Smooth muscle cell of bladder (primary cell): ENCODE measurements around the gene DCST1. TPM values are rescaled to one million over a fixed set of nuclear protein-coding genes. Genes with fewer than 3 reads are reported as not detected.

Source experiments
- total RNA-seq: library from RNA; depleted of rRNA; stranded (reverse); fragments of >200 nt; gene quantifications from 2 replicates; pipeline ENCODE4 v1.2.3, GENCODE V29; 2014

Gene DCST1, protein sequence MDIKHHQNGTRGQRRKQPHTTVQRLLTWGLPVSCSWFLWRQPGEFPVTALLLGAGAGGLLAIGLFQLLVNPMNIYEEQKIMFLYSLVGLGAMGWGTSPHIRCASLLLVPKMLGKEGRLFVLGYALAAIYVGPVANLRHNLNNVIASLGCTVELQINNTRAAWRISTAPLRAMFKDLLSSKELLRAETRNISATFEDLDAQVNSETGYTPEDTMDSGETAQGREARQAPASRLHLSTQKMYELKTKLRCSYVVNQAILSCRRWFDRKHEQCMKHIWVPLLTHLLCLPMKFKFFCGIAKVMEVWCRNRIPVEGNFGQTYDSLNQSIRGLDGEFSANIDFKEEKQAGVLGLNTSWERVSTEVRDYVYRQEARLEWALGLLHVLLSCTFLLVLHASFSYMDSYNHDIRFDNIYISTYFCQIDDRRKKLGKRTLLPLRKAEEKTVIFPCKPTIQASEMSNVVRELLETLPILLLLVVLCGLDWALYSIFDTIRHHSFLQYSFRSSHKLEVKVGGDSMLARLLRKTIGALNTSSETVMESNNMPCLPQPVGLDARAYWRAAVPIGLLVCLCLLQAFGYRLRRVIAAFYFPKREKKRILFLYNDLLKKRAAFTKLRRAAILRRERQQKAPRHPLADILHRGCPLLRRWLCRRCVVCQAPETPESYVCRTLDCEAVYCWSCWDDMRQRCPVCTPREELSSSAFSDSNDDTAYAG
- not detected in 2 replicates for total RNA-seq

GRCh38 chr1:155033524-155033923, at the start of gene DCST1, which contains the start of gene DCST2:
Gene DCST1, plus strand, starts transcription at chr1:155033824. Its CDS starts 213 bp downstream, at chr1:155034037.
Gene DCST2, minus strand, starts transcription at chr1:155033781. Its CDS starts 80 bp downstream, at chr1:155033701.

GRCh38 chr1:154993572-154994268, 39.9 kb upstream of the DCST1 start, which contains the start of gene LENEP:
Gene LENEP, plus strand, starts transcription at chr1:154993586. Its CDS starts 22 bp downstream, at chr1:154993608.

DNA sequence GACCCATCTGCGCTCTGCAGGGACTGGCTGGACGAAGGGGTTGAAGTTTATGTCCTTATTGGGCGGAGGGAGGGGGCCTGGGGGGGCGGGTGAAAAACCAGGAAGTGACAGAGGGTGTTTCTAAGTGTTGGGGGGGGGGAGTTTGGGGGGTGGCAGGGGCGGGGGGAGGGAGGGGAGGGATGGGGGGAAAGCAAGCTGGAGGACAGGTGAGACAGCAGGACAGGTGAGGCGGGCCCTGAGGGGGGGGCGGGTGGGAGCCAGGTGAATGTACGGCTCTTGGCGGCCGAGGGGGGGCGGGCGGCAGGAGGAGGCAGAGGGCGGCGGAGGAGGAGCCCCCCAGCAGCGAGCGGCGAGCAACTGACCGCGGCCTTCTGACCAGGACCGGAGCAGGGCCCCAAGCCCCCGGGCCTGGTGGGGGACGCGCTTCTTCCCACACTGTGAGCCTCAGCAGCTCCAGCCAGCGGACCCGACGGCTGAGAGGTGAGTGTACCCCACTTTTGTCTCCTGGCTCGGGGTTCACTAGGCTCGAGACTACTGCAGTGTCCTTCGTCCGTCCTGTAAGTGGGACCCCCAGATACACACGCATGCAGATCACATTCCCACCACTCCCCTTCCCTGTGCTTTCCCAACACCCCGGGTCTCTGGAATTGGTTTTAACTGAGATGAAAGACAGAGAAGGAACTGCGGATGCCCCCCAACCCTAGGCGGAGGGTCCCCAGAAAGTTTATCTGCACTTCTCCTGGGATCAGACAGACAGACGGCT, 31.0 kb upstream of the DCST1 start, which contains the start of gene ZBTB7B:
ZBTB7B (plus strand) TSS at position 339 of the 763 bp plus-strand sequence. CDS start 11,859 bp downstream, outside the sequence.

DNA sequence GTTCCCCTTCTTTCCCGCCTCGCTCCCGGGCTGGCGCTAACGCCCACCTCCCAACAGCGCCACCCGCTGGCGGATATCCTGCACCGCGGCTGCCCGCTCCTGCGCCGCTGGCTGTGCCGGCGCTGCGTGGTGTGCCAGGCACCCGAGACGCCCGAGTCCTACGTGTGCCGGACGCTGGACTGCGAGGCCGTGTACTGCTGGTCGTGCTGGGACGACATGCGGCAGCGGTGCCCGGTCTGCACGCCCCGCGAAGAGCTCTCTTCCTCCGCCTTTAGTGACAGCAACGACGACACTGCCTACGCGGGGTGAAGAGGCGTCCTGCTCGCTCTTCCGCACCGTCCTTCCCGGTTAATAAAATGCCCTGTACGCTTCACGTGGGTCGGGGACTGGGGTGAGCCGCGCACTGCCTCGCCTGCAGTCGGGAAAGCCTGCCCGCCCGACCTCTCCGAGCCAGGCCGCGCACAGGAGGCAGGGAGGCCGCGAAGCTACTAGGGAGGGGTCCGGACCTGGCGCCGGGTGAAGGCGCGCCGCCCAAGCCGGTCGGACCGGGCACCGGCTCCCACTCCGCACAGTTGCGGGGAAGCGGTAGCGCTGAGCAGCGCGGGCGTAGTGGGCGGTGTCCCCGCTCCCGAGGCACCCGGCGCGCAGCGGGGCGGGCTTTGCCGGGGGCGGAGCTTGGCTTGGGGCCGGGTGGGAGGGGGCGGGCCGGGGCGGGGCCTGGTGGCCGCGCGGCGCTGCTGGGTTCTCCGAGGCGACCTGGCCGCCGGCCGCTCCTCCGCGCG, 17.1 kb downstream of the DCST1 start, which contains the start of gene ADAM15:
ADAM15 (plus strand) TSS at position 757 of the 782 bp plus-strand sequence. CDS start 71 bp downstream, outside the sequence.

DNA sequence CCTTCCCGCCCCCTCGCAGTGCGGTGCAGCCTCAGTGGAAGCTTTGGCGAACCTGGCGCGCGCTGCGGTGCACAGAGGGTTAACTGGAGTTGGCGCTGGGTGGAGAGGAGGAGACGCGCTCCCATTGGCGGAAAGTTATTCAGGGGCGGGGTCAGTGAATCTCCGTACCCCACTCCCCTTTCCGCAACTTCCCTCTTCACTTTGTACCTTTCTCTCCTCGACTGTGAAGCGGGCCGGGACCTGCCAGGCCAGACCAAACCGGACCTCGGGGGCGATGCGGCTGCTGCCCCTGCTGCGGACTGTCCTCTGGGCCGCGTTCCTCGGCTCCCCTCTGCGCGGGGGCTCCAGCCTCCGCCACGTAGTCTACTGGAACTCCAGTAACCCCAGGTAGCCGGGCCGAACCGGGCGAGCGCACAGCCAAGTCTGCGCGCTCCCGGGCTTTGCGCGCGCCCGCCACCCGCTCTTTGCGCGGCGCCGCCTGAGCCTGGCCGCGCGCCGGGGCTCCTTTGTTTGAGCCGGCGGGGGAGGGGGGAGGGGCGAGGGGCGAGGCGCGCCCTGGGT, 30.0 kb downstream of the DCST1 start, which contains the start of gene EFNA4:
EFNA4 (plus strand) TSS at position 191 of the 561 bp plus-strand sequence; CDS start at position 275, 84 bp downstream.

GRCh38 chr1:155078469-155079209, 45.0 kb downstream of the DCST1 start, which contains the start of gene EFNA3:
Gene EFNA3, plus strand, starts transcription at chr1:155078837. Its CDS starts 105 bp downstream, at chr1:155078942.

Other genes starting within 250 kb of the DCST1 start
- gene KCNN3, start 163.5 kb upstream of the DCST1 start, total RNA-seq: under 0.01 and 0.18 TPM in 2 replicates
- gene PMVK, start 97.1 kb upstream of the DCST1 start, total RNA-seq: 5.1 and 5.5 TPM in 2 replicates
- 97.0 and 105 TPM in 2 replicates for gene PBXIP1, start 77.7 kb upstream of the DCST1 start, total RNA-seq
- 13.1 and 15.1 TPM in 2 replicates for gene PYGO2, start 72.0 kb upstream of the DCST1 start, total RNA-seq
- gene SHC1, start 63.1 kb upstream of the DCST1 start, total RNA-seq: 180 and 202 TPM in 2 replicates
- gene CKS1B, start 59.1 kb upstream of the DCST1 start, total RNA-seq: 17.4 and 25.2 TPM in 2 replicates
- gene FLAD1, start 50.5 kb upstream of the DCST1 start, total RNA-seq: 17.2 and 18.7 TPM in 2 replicates
- 0.18 and 0.28 TPM in 2 replicates for gene LENEP, start 40.2 kb upstream of the DCST1 start, total RNA-seq
- gene ZBTB7B, start 31.0 kb upstream of the DCST1 start, total RNA-seq: 9.1 and 10.8 TPM in 2 replicates
- gene DCST2, start within 50 bp of the DCST1 start, total RNA-seq: under 0.01 TPM in 2 replicates
- gene ADAM15, start 17.5 kb downstream of the DCST1 start, total RNA-seq: 46.2 and 70.4 TPM in 2 replicates
- 3.7 and 4.0 TPM in 2 replicates for gene EFNA4, start 29.9 kb downstream of the DCST1 start, total RNA-seq
- gene EFNA3, start 45.0 kb downstream of the DCST1 start, total RNA-seq: 0.14 and 0.83 TPM in 2 replicates
- 0.71 and 1.1 TPM in 2 replicates for gene EFNA1, start 94.1 kb downstream of the DCST1 start, total RNA-seq
- gene SLC50A1, start 102.0 kb downstream of the DCST1 start, total RNA-seq: 35.4 and 37.4 TPM in 2 replicates
- gene DPM3, start 106.7 kb downstream of the DCST1 start, total RNA-seq: 45.9 and 52.1 TPM in 2 replicates
- 119 and 168 TPM in 2 replicates for gene KRTCAP2, start 139.5 kb downstream of the DCST1 start, total RNA-seq
- 2.3 and 2.5 TPM in 2 replicates for gene TRIM46, start 140.0 kb downstream of the DCST1 start, total RNA-seq
- gene THBS3, start 174.1 kb downstream of the DCST1 start, total RNA-seq: 19.9 and 26.1 TPM in 2 replicates
- gene MTX1, start 174.9 kb downstream of the DCST1 start, total RNA-seq: 42.7 and 44.5 TPM in 2 replicates
- gene ENTREP3, start 221.7 kb downstream of the DCST1 start, total RNA-seq: 3.0 and 5.5 TPM in 2 replicates
- 34.3 and 37.8 TPM in 2 replicates for gene SCAMP3, start 228.5 kb downstream of the DCST1 start, total RNA-seq
- gene CLK2, start 239.7 kb downstream of the DCST1 start, total RNA-seq: 19.9 and 32.4 TPM in 2 replicates
- 0.71 and 1.0 TPM in 2 replicates for gene HCN3, start 243.6 kb downstream of the DCST1 start, total RNA-seq